ENCODE data around the gene KLK14.

KLK14 gene

GRCh38 chr19:51082611-51083010, at the start of gene KLK14:
Gene KLK14, minus strand, starts transcription at chr19:51082887. Its CDS starts 273 bp downstream, at chr19:51082614.
- no peak for DNase-seq (ENCODE audit: low read depth in 2 of 2)

- DNase-seq (ENCODE audit: low read depth in 2 of 2) = no peak
Measured at GRCh38 chr19:51131780-51132680, 49.3 kb upstream of the KLK14 start.

GRCh38 chr19:51129716-51130115, 47.0 kb upstream of the KLK14 start:
- DNase-seq (ENCODE audit: low read depth in 2 of 2) = no peak

GRCh38 chr19:51128227-51128626, 45.5 kb upstream of the KLK14 start:
- DNase-seq (ENCODE audit: low read depth in 2 of 2) = no peak

- DNase-seq (ENCODE audit: low read depth in 2 of 2) = no peak
Measured at GRCh38 chr19:51127755-51128154, 45.1 kb upstream of the KLK14 start.

GRCh38 chr19:51127032-51127431, 44.3 kb upstream of the KLK14 start:
- DNase-seq (ENCODE audit: low read depth in 2 of 2) = no peak

- DNase-seq (ENCODE audit: low read depth in 2 of 2) = no peak
Measured at GRCh38 chr19:51125421-51126075, 42.9 kb upstream of the KLK14 start.

GRCh38 chr19:51124729-51125128, 42.0 kb upstream of the KLK14 start, which contains the start of gene SIGLEC9:
Gene SIGLEC9, plus strand, starts transcription at chr19:51124906. Its CDS starts 69 bp downstream, at chr19:51124975.
- no peak for DNase-seq (ENCODE audit: low read depth in 2 of 2)

GRCh38 chr19:51124216-51124615, 41.5 kb upstream of the KLK14 start:
- DNase-seq (ENCODE audit: low read depth in 2 of 2) = no peak

GRCh38 chr19:51123802-51124201, 41.1 kb upstream of the KLK14 start:
- DNase-seq (ENCODE audit: low read depth in 2 of 2) = no peak

- DNase-seq (ENCODE audit: low read depth in 2 of 2) = no peak
Measured at GRCh38 chr19:51123381-51123800, 40.7 kb upstream of the KLK14 start.

- DNase-seq (ENCODE audit: low read depth in 2 of 2) = no peak
Measured at GRCh38 chr19:51122112-51122981, 39.7 kb upstream of the KLK14 start.

- no peak for DNase-seq (ENCODE audit: low read depth in 2 of 2)
Measured at GRCh38 chr19:51121257-51121656, 38.6 kb upstream of the KLK14 start.

- no peak for DNase-seq (ENCODE audit: low read depth in 2 of 2)
Measured at GRCh38 chr19:51120160-51120559, 37.5 kb upstream of the KLK14 start.

- DNase-seq (ENCODE audit: low read depth in 2 of 2) = no peak
Measured at GRCh38 chr19:51119611-51120010, 36.9 kb upstream of the KLK14 start.

GRCh38 chr19:51119101-51119500, 36.4 kb upstream of the KLK14 start:
- no peak for DNase-seq (ENCODE audit: low read depth in 2 of 2)

GRCh38 chr19:51116736-51117286, 34.1 kb upstream of the KLK14 start:
- DNase-seq (ENCODE audit: low read depth in 2 of 2) = no peak

GRCh38 chr19:51114087-51114729, 31.5 kb upstream of the KLK14 start:
- no peak for DNase-seq (ENCODE audit: low read depth in 2 of 2)

GRCh38 chr19:51111606-51112005, 28.9 kb upstream of the KLK14 start:
- no peak for DNase-seq (ENCODE audit: low read depth in 2 of 2)

GRCh38 chr19:51110666-51110971, 27.9 kb upstream of the KLK14 start:
- no peak for DNase-seq (ENCODE audit: low read depth in 2 of 2)

- no peak for DNase-seq (ENCODE audit: low read depth in 2 of 2)
Measured at GRCh38 chr19:51108805-51109146, 26.1 kb upstream of the KLK14 start.
